Endothelial cell of umbilical vein (primary cell): ENCODE data around the gene NCKAP5. TPM values are rescaled to one million over a fixed set of nuclear protein-coding genes. Genes with fewer than 3 reads are reported as not detected.
A peak's percentile ranks its signal among the peaks of the same experiment; 100 is the strongest.

ENCODE experiments used
- BruUV-seq: library from RNA; stranded (reverse); fragments of 400-500 nt; replicated peaks from 2 replicates; lab custom pipeline; 2021; lab: Mats Ljungman, UMichigan
- CTCF ChIA-PET: fragments of 300-600, 350-600 bp; sonication (Branson Sonifier 250); formaldehyde crosslinking; loops from one replicate; lab custom pipeline; 2021; ENCODE audit warnings: antibody characterized with exemption, inconsistent platforms; lab: Charles Lee
- POLR2A ChIA-PET: fragments of 300-600, 350-600 bp; sonication (Branson Sonifier 250); formaldehyde crosslinking; loops from one replicate; lab custom pipeline; 2021; ENCODE audit warnings: antibody characterized with exemption, inconsistent platforms; lab: Charles Lee
- DNase-seq: peaks from one replicate; pipeline ENCODE4 v3.0.0-alpha.2; 2011; ENCODE audit warnings: low read depth, low spot score
- FAIRE-seq: peaks from 2 replicates; lab custom pipeline; 2011; peaks lifted over from hg19 to GRCh38; lab: Jason Lieb, UNC
- H2AFZ ChIP-seq: 2 replicates; pipeline ENCODE4 v1.6.0; 2012; ENCODE audit warnings: low read depth, low read length, control low read depth, inconsistent platforms
- H3K27ac ChIP-seq: 2 replicates; pipeline ENCODE4 v1.5.1; 2011; ENCODE audit warnings: low read depth, mild to moderate bottlenecking, control low read depth, low read length, moderate library complexity; ENCODE audit not compliant: insufficient read depth
- H3K27me3 ChIP-seq, 2 experiments: 2 replicates each; pipeline versions ENCODE4 v1.6.0 to v1.6.1; 2011; ENCODE audit warnings: low read length in 2 of 2, mixed read lengths in 1 of 2; ENCODE audit not compliant: control insufficient read depth in 2 of 2, insufficient read depth in 2 of 2
- H3K36me3 ChIP-seq, 2 experiments: 2 replicates in 1 of 2; 3 replicates in 1 of 2; pipeline ENCODE4 v1.5.1; 2011; ENCODE audit warnings: low read length in 2 of 2, mild to moderate bottlenecking in 1 of 2, moderate library complexity in 1 of 2; ENCODE audit not compliant: control insufficient read depth in 2 of 2, insufficient read depth in 2 of 2; ENCODE audit errors: extremely low read depth in 1 of 2
- H3K4me1 ChIP-seq: 3 replicates; pipeline ENCODE4 v1.5.1; 2011; ENCODE audit warnings: mild to moderate bottlenecking, low read length; ENCODE audit not compliant: control insufficient read depth, insufficient read depth; ENCODE audit errors: extremely low read depth
- H3K4me2 ChIP-seq: 2 replicates; pipeline ENCODE4 v1.6.1; 2011; ENCODE audit warnings: low read length, control low read depth, mixed read lengths; ENCODE audit not compliant: insufficient read depth
- H3K4me3 ChIP-seq, 3 experiments: fragments of 200-600 bp in 1 of 3; sonication (generic), shearing (Covaris generic) in 1 of 3; replicated peaks in 1 of 3; 2 replicates each; pipeline ENCODE4 v1.5.1; 2011 to 2016; ENCODE audit warnings: control low read depth in 3 of 3, low read length in 3 of 3, mild to moderate bottlenecking in 2 of 3, inconsistent platforms in 1 of 3, low read depth in 1 of 3, moderate library complexity in 1 of 3; ENCODE audit not compliant: insufficient read depth in 1 of 3
- H3K79me2 ChIP-seq: 2 replicates; pipeline ENCODE4 v1.6.0; 2012; ENCODE audit warnings: low read length, inconsistent platforms; ENCODE audit not compliant: control insufficient read depth, insufficient read depth
- H3K9ac ChIP-seq: replicated peaks from 2 replicates; pipeline ENCODE3; 2011; ENCODE audit warnings: low read length, control low read depth; ENCODE audit not compliant: insufficient read depth; ENCODE audit errors: extremely low read depth
- H3K9me1 ChIP-seq: replicated peaks from 3 replicates; pipeline ENCODE4 v1.6.0; 2011; ENCODE audit warnings: mild to moderate bottlenecking, low read length; ENCODE audit not compliant: control insufficient read depth, insufficient read depth; ENCODE audit errors: extremely low read depth
- H3K9me3 ChIP-seq: replicated peaks from 2 replicates; pipeline ENCODE4 v1.5.1; 2012; ENCODE audit warnings: low read length, inconsistent platforms; ENCODE audit not compliant: control insufficient read depth, insufficient read depth
- H4K20me1 ChIP-seq: replicated peaks from 2 replicates; pipeline ENCODE3; 2011; ENCODE audit warnings: mild to moderate bottlenecking, low read length; ENCODE audit not compliant: control insufficient read depth, insufficient read depth; ENCODE audit errors: extremely low read depth
- CTCF ChIP-seq, 2 donors: IDR thresholded peaks; 1 replicate in 1 of 2; 2 replicates in 1 of 2; pipeline ENCODE4 v1.5.1; 2011; ENCODE audit warnings: low read length in 2 of 2, mild to moderate bottlenecking in 2 of 2, moderate library complexity in 2 of 2, control low read depth in 1 of 2, inconsistent platforms in 1 of 2, low read depth in 1 of 2; ENCODE audit not compliant: insufficient read depth in 1 of 2; ENCODE audit errors: extremely low read depth in 1 of 2
- EZH2 ChIP-seq: IDR thresholded peaks from 2 replicates; pipeline ENCODE4 v1.6.1; 2012; ENCODE audit warnings: borderline replicate concordance, low read depth, mild to moderate bottlenecking, moderate library complexity, low read length, inconsistent platforms; ENCODE audit not compliant: severe bottlenecking
- FOS ChIP-seq: IDR thresholded peaks from 2 replicates; pipeline ENCODE4 v1.6.1; 2011; ENCODE audit warnings: mild to moderate bottlenecking, low read length, moderate library complexity, borderline replicate concordance; ENCODE audit not compliant: insufficient read depth
- GATA2 ChIP-seq: IDR thresholded peaks from 2 replicates; pipeline ENCODE4 v1.7.0; 2011; ENCODE audit warnings: low read depth, mild to moderate bottlenecking, moderate library complexity, mixed read lengths, low read length; ENCODE audit not compliant: insufficient read length, insufficient read depth
- JUN ChIP-seq: IDR thresholded peaks from 2 replicates; pipeline ENCODE4 v1.6.1; 2011; ENCODE audit warnings: borderline replicate concordance, low read depth; ENCODE audit not compliant: insufficient read length, insufficient read depth
- MYC ChIP-seq: IDR thresholded peaks from one replicate; pipeline ENCODE4 v1.6.1; 2011; ENCODE audit warnings: mild to moderate bottlenecking, low read depth, low read length
- POLR2A ChIP-seq: IDR thresholded peaks from 2 replicates; pipeline ENCODE4 v1.6.1; 2012; ENCODE audit warnings: low read depth, mild to moderate bottlenecking, control low read depth, low read length
- POLR2AphosphoS5 ChIP-seq: IDR thresholded peaks from 2 replicates; pipeline ENCODE4 v1.6.1; 2012; ENCODE audit warnings: low read depth, mild to moderate bottlenecking, control low read depth, low read length, moderate library complexity; ENCODE audit not compliant: insufficient read depth
- dilution Hi-C: fragments of 300-500 bp; cut with MboI; formaldehyde crosslinking; loops from one replicate; pipeline ENCODE4 v1.15.0; 2019; ENCODE audit warnings: low sequenced_read_pairs; ENCODE audit not compliant: extremely low pct_ligation_motif_present
- intact Hi-C: fragments of 100-400 bp; cut with micrococcal nuclease; formaldehyde crosslinking; loops from one replicate; pipeline ENCODE4 v1.10.0; 2022
- polyA plus RNA-seq, 4 experiments: library from polyadenylated mRNA; depleted of rRNA in 3 of 4; stranded (reverse) in 3 of 4; unstranded in 1 of 4; fragments of >200 nt; gene quantifications; 2 replicates each; pipeline versions ENCODE4 v1.2.1 to v1.2.3, GENCODE V29; 2011 to 2012; ENCODE audit warnings: missing spikeins in 1 of 4
- total RNA-seq: library from RNA; stranded (reverse); gene quantifications from 2 replicates; pipeline ENCODE4 v1.2.3, GENCODE V29; 2021
- TF ChIP-seq, protein P1 (sequence below): IDR thresholded peaks from 2 replicates; pipeline ENCODE4 v1.6.1; 2011; ENCODE audit not compliant: insufficient read depth, insufficient read length

Gene NCKAP5
- total and polyA plus RNA-seq, 2 donors (not counting 3 experiments of a cell fraction or from before 2014, with no cell fraction given): 0.47 to 3.3 TPM

GRCh38 chr2:133213651-133214050 lies 354.6 kb downstream of the NCKAP5 start:
- CTCF ChIA-PET: interaction anchor here (0.8 kb wide), 1 partner anchor 42 kb away, joined by 3 read pairs; no protein-coding TSS in a partner anchor
- no peaks in the 10 kb centered on the region for H3K9me3 ChIP-seq
- no peaks in the 10 kb centered on the region for H3K9me1 ChIP-seq
- peak overlapping the region in 1 of 3 experiments; percentile 15 for H3K4me3 ChIP-seq
- FAIRE-seq: peak; percentile 57
- no peaks in the 10 kb centered on the region for H3K27me3 ChIP-seq
- H2AFZ ChIP-seq: peak overlapping the region; percentile 89
- dilution Hi-C loops: no loop called here
- no peaks in the 10 kb centered on the region for H3K36me3 ChIP-seq
- no peaks in the 10 kb centered on the region for H4K20me1 ChIP-seq
- intact Hi-C loops: no loop called here
- TF ChIP-seq JUN: no peak
- TF ChIP-seq EZH2: no peak
- TF ChIP-seq FOS: no peak
- no peak for TF ChIP-seq CTCF (IDR thresholded peaks at IDR 0.05; ENCODE audit: extremely low read depth in 1 of 2, insufficient read depth in 1 of 2, low read depth in 1 of 2, low read length in 2 of 2)
- TF ChIP-seq MYC: no peak
- no peak for TF ChIP-seq GATA2
- TF ChIP-seq, protein P1, sequence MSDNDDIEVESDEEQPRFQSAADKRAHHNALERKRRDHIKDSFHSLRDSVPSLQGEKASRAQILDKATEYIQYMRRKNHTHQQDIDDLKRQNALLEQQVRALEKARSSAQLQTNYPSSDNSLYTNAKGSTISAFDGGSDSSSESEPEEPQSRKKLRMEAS: no peak
- TF ChIP-seq POLR2AphosphoS5: no peak
- no peak for TF ChIP-seq POLR2A
- no TSS peak for BruUV-seq
- H3K4me2 ChIP-seq: peak overlapping the region; percentile 65
- peaks cover 16% of the 10 kb centered on the region for H3K4me1 ChIP-seq
- peak overlapping the region; percentile 52 for H3K27ac ChIP-seq
- H3K79me2 ChIP-seq: no peaks in the 10 kb centered on the region
- DNase-seq: peak; percentile 63
- no peak overlapping the region for H3K9ac ChIP-seq
- POLR2A ChIA-PET: no interaction called here
